Activated T-helper 17 cell treated with anti-CD3 and anti-CD28 coated beads, Interleukin-2, amount 50 U/mL, for 72 hours (primary cell): ENCODE measurements around the gene EIF4G3. TPM values are rescaled to one million over a fixed set of nuclear protein-coding genes. Genes with fewer than 3 reads are reported as not detected.
"Not testable (repeated sequence)": the region's sequence is repeated elsewhere in the genome, so short reads cannot be mapped to it uniquely, and the experiment has no call there.

Source experiments
- ATAC-seq: fragments of 150-1000 bp; cut with Tn5 transposase; replicated peaks from 2 replicates; pipeline ENCODE4 v1.10.0; 2021; ENCODE audit warnings: mild to moderate bottlenecking, moderate library complexity
- H3K27ac Mint-ChIP-seq: one replicate; pipeline ENCODE4 v1.8.0; 2022; ENCODE audit warnings: mixed read lengths
- H3K27me3 Mint-ChIP-seq: one replicate; pipeline ENCODE4 v1.8.0; 2022; ENCODE audit warnings: mixed read lengths
- H3K36me3 Mint-ChIP-seq: one replicate; pipeline ENCODE4 v1.8.0; 2022; ENCODE audit warnings: low read depth, mild to moderate bottlenecking, mixed read lengths
- H3K4me1 Mint-ChIP-seq: one replicate; pipeline ENCODE4 v1.8.0; 2022; ENCODE audit warnings: mixed read lengths
- H3K4me3 Mint-ChIP-seq: one replicate; pipeline ENCODE4 v1.8.0; 2022; ENCODE audit warnings: mild to moderate bottlenecking, mixed read lengths
- H3K9me3 Mint-ChIP-seq: one replicate; pipeline ENCODE4 v1.8.0; 2022; ENCODE audit warnings: mixed read lengths
- total RNA-seq, 2 donors: library from RNA; stranded (reverse); gene quantifications; one replicate each; pipeline ENCODE4 v1.2.3, GENCODE V29; 2022

The EIF4G3 gene
- total RNA-seq, result 10 to 100 TPM; 32.9 to 56.2 TPM

DNA sequence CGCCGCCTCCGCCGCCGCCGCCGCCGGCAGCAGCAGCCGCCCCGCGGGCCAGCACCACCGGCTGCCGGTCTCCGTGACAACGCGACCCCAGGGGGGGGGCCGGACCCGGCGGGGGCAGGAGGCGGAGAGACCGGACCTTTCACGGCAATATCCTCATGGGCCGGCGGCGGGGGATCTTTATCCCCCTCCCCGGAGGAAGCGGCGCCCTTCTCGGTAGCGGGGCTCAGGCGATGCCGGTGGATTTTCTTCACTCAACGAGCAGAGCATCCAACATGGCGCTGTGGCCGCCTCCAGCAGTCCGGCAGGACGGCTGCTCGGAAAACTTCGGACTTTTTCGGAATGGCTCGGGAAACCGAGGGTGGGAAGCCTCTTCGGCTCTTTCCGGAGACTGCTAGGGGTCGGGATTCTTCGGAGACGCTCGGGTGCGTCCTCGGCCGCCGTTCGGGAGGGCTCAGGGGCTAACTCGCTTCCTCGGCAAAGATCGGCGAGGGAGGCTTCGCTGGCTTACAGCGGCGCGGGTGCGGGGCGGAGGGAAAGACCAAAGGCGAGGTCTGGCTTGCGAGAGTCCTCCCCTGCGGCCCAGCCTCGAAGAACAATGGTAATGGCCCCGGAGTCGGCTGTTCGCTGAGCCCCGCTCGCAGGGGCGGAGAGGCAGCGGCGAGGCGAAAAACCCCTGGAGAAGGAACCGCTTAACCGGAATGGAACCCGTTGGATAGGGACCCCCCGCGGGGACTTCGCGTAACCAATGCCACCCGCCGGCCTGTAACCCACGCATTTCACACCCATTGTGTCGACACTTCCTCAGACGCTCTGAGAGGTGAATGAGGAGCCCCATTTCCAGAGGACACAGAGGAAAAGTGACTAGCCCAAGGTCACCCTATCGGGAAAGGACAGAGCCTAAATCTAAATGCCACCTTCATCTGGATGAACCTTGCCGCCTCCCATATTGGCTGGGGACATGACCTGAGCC is at the start of gene EIF4G3:
TSS of gene EIF4G3 (minus strand) at position 312 of the 970 bp plus-strand sequence. CDS start 174,155 bp downstream, outside the sequence.
- peak; percentile 94 for ATAC-seq
- Mint-ChIP-seq H3K27me3 (no peaks in the 10 kb centered on the region), H3K4me3 (peak within 1 kb of the TSS; percentile 81), H3K27ac (peak within 1 kb of the TSS; percentile 91), H3K4me1 (peaks cover 15% of the 10 kb centered on the region), H3K36me3 (peaks cover 12% of the 10 kb centered on the region), H3K9me3 (no peaks in the 10 kb centered on the region)

DNA sequence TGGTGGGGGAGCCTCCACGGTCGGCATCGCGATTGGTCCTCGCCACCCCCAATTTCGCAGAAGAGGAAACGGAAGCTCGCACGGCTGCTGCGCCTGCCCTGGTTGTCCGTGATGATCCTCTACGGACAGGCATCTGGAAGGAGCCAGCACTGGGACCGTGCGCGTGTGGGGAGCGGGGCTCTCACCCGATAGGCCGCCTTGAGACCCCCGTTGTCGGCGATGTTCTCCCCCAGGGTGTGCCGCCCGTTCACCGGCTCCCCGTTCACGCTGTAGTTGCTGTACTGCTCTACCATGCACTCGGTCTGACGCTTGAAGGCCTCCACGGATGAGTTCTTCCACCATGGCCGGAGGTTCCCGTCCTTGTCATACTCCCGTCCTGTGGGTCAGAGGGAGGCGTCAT is 48.4 kb upstream of the EIF4G3 start:
- no peak for ATAC-seq

GRCh38 chr1:21220815-21221214 is 44.1 kb upstream of the EIF4G3 start:
- Mint-ChIP-seq H3K27ac (no peak overlapping the region), H3K9me3 (no peaks in the 10 kb centered on the region), H3K4me3 (no peak overlapping the region), H3K36me3 (peaks cover 83% of the 10 kb centered on the region), H3K4me1 (no peaks in the 10 kb centered on the region), H3K27me3 (no peaks in the 10 kb centered on the region)
- ATAC-seq, result no peak

More for the DNA sequence above, 48.4 kb upstream of the EIF4G3 start:
- H3K4me1 Mint-ChIP-seq, result no peaks in the 10 kb centered on the region
- no peak overlapping the region for H3K4me3 Mint-ChIP-seq
- no peaks in the 10 kb centered on the region for H3K27me3 Mint-ChIP-seq
- H3K27ac Mint-ChIP-seq, result no peak overlapping the region
- peaks cover 96% of the 10 kb centered on the region for H3K36me3 Mint-ChIP-seq
- no peaks in the 10 kb centered on the region for H3K9me3 Mint-ChIP-seq

DNA sequence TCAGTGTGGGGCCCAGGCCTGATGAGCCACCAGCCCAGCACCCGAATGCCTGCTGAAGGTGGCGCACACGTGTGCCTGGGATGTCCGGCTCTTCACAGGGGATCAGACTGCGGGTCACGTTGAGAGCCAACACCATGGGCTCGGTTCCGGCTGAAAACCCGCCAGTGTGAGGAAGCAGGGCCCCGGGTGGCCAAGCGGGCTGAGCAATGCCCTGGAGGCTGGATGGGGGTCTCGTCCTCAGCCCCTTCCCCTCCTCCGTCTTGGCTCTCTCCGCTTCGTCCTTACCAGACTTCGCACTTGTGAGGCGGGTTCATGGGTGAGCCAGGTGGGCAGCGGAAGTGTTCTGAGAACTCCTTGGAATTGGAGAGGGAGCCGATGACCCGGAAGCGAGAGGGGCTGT is 43.0 kb upstream of the EIF4G3 start:
- ATAC-seq, result no peak
- H3K36me3 Mint-ChIP-seq, result peaks cover 72% of the 10 kb centered on the region

GRCh38 chr1:21217812-21218596 is 41.3 kb upstream of the EIF4G3 start:
- no peak overlapping the region for H3K4me3 Mint-ChIP-seq
- no peaks in the 10 kb centered on the region for H3K4me1 Mint-ChIP-seq
- peak overlapping the region; percentile 59 for H3K27ac Mint-ChIP-seq
- no peaks in the 10 kb centered on the region for H3K27me3 Mint-ChIP-seq
- H3K36me3 Mint-ChIP-seq, result peaks cover 59% of the 10 kb centered on the region
- peak; percentile 54 for ATAC-seq
- no peaks in the 10 kb centered on the region for H3K9me3 Mint-ChIP-seq

More for the DNA sequence above, 43.0 kb upstream of the EIF4G3 start:
- no peak overlapping the region for H3K4me3 Mint-ChIP-seq
- H3K27ac Mint-ChIP-seq, result no peak overlapping the region
- H3K27me3 Mint-ChIP-seq, result no peaks in the 10 kb centered on the region
- no peaks in the 10 kb centered on the region for H3K9me3 Mint-ChIP-seq
- H3K4me1 Mint-ChIP-seq, result no peaks in the 10 kb centered on the region

DNA sequence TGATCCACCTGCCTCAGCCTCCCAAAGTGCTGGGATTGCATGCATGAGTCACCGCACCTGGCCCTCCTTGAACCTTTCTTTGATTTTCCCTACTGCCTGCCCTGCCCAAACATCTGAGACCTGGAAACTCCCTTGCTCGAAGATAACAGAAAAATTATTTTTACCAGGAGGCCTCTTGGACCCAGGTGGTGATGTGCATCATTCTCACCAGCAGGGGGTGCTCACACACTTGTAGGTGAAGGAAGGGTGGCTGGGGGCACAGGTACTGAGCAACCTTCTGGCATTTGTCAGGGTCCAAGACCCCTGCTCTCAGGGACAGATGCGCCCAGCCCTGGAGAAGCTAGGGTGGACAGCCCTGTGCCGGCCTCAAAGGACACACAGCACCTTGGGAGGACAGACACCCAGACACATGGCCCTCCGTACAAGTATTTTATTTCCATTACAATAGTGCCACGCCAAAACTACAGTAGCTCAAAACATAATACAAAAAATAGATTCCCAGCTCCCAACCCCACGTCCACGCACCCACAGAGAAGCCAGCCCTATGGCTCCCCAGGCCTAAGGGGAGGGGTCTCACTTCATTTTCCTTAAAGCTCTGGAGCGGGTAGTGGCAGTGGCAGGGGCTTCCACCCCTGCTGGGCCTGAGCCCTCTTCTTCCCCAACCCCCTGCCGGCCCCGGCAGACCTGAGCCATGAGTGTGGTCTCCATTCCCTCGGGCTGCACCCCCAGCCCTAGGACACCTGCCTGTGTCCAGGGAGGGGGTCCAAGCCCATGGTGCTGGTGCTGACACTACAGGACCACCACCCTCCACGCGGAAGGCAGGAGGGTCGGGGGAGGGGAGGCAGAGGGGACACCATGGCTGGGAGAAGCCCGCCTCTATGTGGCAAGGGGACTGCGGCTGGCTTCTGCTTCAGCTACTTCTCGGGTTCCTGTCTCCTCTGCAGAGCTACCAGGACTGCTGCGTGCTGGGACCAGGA is 40.4 kb upstream of the EIF4G3 start:
- H3K4me3 Mint-ChIP-seq, result no peak overlapping the region
- H3K9me3 Mint-ChIP-seq, result no peaks in the 10 kb centered on the region
- ATAC-seq, result peak; percentile 59
- H3K4me1 Mint-ChIP-seq, result no peaks in the 10 kb centered on the region
- H3K27me3 Mint-ChIP-seq, result no peaks in the 10 kb centered on the region
- peaks cover 50% of the 10 kb centered on the region for H3K36me3 Mint-ChIP-seq
- H3K27ac Mint-ChIP-seq, result peak overlapping the region; percentile 60

DNA sequence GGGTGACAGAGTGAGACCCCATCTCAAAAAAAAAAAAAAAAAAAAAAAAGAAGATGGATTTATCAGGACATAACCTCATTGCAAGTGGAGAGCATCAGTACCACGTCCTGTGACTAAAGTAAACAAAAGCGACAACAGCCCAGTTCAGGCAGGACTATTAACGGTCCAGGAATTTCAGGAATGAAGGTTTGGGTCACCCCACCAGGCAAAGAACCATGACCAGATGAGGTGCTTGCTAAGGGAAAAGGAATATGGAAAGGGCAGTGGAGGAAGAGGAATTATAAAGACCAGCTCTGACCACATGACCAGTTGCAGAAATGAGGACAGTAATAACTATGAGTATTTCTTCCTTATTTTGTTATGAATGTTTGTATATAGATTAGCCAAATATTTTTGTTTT is 35.4 kb upstream of the EIF4G3 start:
- no peak overlapping the region for H3K27ac Mint-ChIP-seq

GRCh38 chr1:21208137-21208700 is 31.5 kb upstream of the EIF4G3 start:
- not testable (repeated sequence) for H3K27me3 Mint-ChIP-seq, H3K36me3 Mint-ChIP-seq, H3K4me3 Mint-ChIP-seq, H3K27ac Mint-ChIP-seq, H3K4me1 Mint-ChIP-seq, H3K9me3 Mint-ChIP-seq
- peak; percentile 62 for ATAC-seq

More for the DNA sequence above, 35.4 kb upstream of the EIF4G3 start:
- peaks cover 7% of the 10 kb centered on the region for H3K4me1 Mint-ChIP-seq
- ATAC-seq, result no peak
- H3K27me3 Mint-ChIP-seq, result no peaks in the 10 kb centered on the region
- peaks cover 6% of the 10 kb centered on the region for H3K36me3 Mint-ChIP-seq
- H3K9me3 Mint-ChIP-seq, result no peaks in the 10 kb centered on the region
- no peak overlapping the region for H3K4me3 Mint-ChIP-seq

DNA sequence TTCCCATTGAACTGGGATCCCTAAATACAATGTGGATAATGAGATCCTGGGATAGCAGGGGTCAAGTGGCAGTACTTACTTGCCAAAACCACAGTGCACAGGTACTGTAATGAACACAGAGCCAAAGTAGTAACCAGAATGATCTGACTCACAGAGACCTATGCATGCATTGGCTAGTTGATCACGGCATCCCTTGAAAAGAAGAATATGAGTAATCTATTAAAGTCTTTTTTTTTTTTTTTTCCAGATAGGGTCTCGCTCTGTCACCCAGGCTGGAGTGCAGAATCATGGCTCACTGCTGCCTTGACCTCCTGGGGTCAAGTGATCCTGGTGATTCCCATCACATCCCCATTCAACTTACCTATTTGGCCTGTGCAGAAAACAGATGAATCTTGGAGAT is 29.4 kb upstream of the EIF4G3 start:
- Mint-ChIP-seq H3K4me1 (peaks cover 1% of the 10 kb centered on the region), H3K27me3 (no peaks in the 10 kb centered on the region), H3K9me3 (no peaks in the 10 kb centered on the region), H3K4me3 (no peak overlapping the region), H3K27ac (no peak overlapping the region), H3K36me3 (no peaks in the 10 kb centered on the region)
- ATAC-seq, result peak; percentile 91

DNA sequence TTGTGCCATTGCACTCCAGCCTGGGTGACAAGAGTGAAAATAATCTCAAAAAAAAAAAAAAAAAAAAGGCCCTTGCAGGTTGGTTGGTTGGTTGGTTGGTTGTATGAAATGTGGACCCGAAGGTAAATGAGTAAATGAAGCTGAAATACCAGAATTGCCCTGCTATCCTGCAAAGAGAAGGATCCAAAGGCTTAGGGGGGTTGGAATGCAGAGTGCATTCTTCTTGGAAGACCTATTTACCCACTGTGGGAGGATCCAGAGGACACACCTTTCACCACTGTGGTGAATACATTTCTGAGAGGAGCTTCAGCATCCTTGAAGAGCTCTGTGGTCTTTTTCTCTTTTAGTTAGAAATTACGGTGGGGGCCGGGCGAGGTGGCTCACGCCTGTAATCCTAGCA is 28.7 kb upstream of the EIF4G3 start:
- Mint-ChIP-seq H3K36me3 (no peaks in the 10 kb centered on the region), H3K9me3 (no peaks in the 10 kb centered on the region), H3K27ac (no peak overlapping the region), H3K4me1 (no peaks in the 10 kb centered on the region), H3K4me3 (no peak overlapping the region), H3K27me3 (no peaks in the 10 kb centered on the region)
- no peak for ATAC-seq

DNA sequence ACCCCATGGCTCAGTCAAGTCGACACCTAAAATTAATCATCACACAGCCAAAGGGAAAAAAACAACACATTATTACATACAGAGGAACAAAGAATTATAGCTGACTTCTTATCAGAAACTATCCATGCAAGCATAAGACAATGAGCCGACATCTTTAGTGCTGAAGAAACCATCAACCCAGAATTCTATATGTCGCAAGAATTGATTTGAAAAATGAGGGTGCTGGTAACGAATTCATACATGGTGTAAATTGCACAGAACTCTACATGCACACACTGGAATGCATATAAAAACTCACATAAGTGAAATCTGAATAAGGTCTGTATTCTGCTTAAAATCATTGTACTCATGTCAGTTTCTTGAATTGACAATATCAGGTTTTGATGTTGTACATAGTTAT is 25.0 kb upstream of the EIF4G3 start:
- Mint-ChIP-seq H3K36me3 (no peaks in the 10 kb centered on the region), H3K4me1 (no peaks in the 10 kb centered on the region), H3K4me3 (no peak overlapping the region), H3K27ac (no peak overlapping the region), H3K27me3 (peaks cover 3% of the 10 kb centered on the region), H3K9me3 (no peaks in the 10 kb centered on the region)
- ATAC-seq, result no peak

DNA sequence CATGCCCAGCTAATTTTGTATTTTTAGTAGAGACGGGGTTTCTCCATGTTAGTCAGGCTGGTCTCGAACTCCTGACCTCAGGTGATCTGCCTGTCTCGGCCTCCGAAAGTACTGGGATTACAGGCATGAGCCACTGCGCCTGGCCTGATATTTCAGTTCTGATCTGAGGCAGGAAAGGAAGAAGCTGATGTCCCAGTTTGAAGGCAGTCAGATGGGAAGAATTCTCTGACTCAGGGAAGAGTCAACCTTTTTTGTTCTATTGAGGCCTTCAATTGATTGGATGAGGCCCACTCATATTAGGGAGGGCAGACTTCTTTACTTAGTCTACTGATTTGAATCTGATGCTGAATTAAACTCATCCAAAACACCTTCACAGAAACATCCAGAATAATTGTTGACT is 24.5 kb upstream of the EIF4G3 start:
- not testable (repeated sequence) for H3K4me3 Mint-ChIP-seq, ATAC-seq, H3K4me1 Mint-ChIP-seq, H3K9me3 Mint-ChIP-seq, H3K36me3 Mint-ChIP-seq, H3K27me3 Mint-ChIP-seq, H3K27ac Mint-ChIP-seq

GRCh38 chr1:21200767-21201166 is 24.1 kb upstream of the EIF4G3 start:
- H3K4me3 Mint-ChIP-seq, result no peak overlapping the region
- H3K9me3 Mint-ChIP-seq, result no peaks in the 10 kb centered on the region
- no peaks in the 10 kb centered on the region for H3K4me1 Mint-ChIP-seq
- H3K36me3 Mint-ChIP-seq, result no peaks in the 10 kb centered on the region
- ATAC-seq, result no peak
- H3K27me3 Mint-ChIP-seq, result peaks cover 7% of the 10 kb centered on the region
- no peak overlapping the region for H3K27ac Mint-ChIP-seq

DNA sequence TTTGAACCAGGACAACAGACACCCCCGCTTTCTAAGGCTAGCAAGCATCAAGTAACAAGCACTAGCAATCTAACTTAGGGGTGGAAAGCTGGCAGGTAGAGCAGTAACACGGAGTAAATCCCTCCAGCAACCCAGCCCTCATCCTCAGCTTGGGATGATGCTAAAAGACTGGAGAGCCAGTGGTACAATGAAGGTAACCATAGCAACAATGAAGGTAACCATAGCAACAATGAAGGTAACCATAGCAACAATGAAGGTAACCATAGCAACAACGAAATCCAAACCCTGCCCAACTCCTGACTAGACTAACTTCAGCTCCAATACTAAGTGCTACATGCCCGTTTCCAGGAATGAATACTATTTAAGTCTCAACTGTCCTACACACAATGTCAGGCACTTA is 22.2 kb upstream of the EIF4G3 start:
- Mint-ChIP-seq H3K27me3 (peaks cover 9% of the 10 kb centered on the region), H3K4me3 (no peak overlapping the region), H3K27ac (no peak overlapping the region), H3K4me1 (no peaks in the 10 kb centered on the region), H3K9me3 (no peaks in the 10 kb centered on the region), H3K36me3 (no peaks in the 10 kb centered on the region)
- ATAC-seq, result no peak
